HCT116 (cell line): ENCODE data around the gene TNNC1. TPM values are rescaled to one million over a fixed set of nuclear protein-coding genes. Genes with fewer than 3 reads are reported as not detected.

Experiments used
- ATAC-seq: fragments of 200-7000 bp; cut with Tn5 transposase; 2 replicates; pipeline ENCODE4 v1.9.1; 2020; ENCODE audit warnings: mild to moderate bottlenecking, moderate library complexity
- BruUV-seq: library from RNA; stranded (reverse); fragments of 400-500 nt; replicated peaks from 2 replicates; lab custom pipeline; 2021; lab: Mats Ljungman, UMichigan
- CTCF ChIA-PET: fragments of 300-600 bp; sonication (Branson Sonifier 250); formaldehyde crosslinking; loops from one replicate; lab custom pipeline; 2021; ENCODE audit warnings: antibody characterized with exemption; lab: Charles Lee
- POLR2A ChIA-PET: fragments of 300-600, 350-600 bp; sonication (Branson Sonifier 250); formaldehyde crosslinking; loops from one replicate; lab custom pipeline; 2021; ENCODE audit warnings: antibody characterized with exemption; lab: Charles Lee
- RAD21 ChIA-PET, 2 experiments: fragments of 300-600 bp; sonication (Branson Sonifier 250); formaldehyde crosslinking; loops; one replicate each; lab custom pipeline; 2023; ENCODE audit warnings: low total read pairs in 2 of 2; ENCODE audit not compliant: uncharacterized antibody in 2 of 2, unreplicated experiment in 2 of 2, low non-redundant PET in 1 of 2; lab: Charles Lee
- DNase-seq: peaks from one replicate; pipeline ENCODE4 v3.0.0-alpha.2; 2010; ENCODE audit warnings: low read depth, low spot score
- H2AFZ ChIP-seq: fragments of 200-600 bp; shearing (Covaris generic), sonication (generic); 2 replicates; pipeline ENCODE4 v1.6.1; 2017; ENCODE audit warnings: low read depth, mixed run types, mixed read lengths, antibody characterized with exemption, low read length; ENCODE audit not compliant: poor library complexity, severe bottlenecking
- H3K27ac ChIP-seq: 2 replicates; pipeline ENCODE4 v1.5.1; 2012; ENCODE audit warnings: low read depth, low read length
- H3K27me3 ChIP-seq: fragments of 200-600 bp; sonication (generic); 2 replicates; pipeline ENCODE4 v1.6.1; 2016; ENCODE audit warnings: mixed run types, low read length, mixed read lengths; ENCODE audit not compliant: insufficient read depth
- H3K36me3 ChIP-seq, 2 experiments: fragments of 200-500 bp in 1 of 2; fragments of 200-600 bp in 1 of 2; sonication (Bioruptor generic) in 1 of 2; sonication (generic) in 1 of 2; 2 replicates each; pipeline versions ENCODE4 v1.5.1 to v1.6.1; 2014 to 2016; ENCODE audit warnings: low read length in 2 of 2, inconsistent platforms in 1 of 2, mixed read lengths in 1 of 2, mixed run types in 1 of 2; ENCODE audit not compliant: insufficient read depth in 2 of 2, control insufficient read depth in 1 of 2
- H3K4me1 ChIP-seq, 2 experiments: fragments of 200-600 bp in 1 of 2; sonication (generic) in 1 of 2; 2 replicates each; pipeline versions ENCODE4 v1.5.1 to v1.6.1; 2012 to 2017; ENCODE audit warnings: low read length in 2 of 2, inconsistent platforms in 1 of 2, mild to moderate bottlenecking in 1 of 2, mixed read lengths in 1 of 2, mixed run types in 1 of 2, moderate library complexity in 1 of 2; ENCODE audit not compliant: insufficient read depth in 2 of 2, control insufficient read depth in 1 of 2
- H3K4me2 ChIP-seq: fragments of 200-600 bp; sonication (generic); 2 replicates; pipeline ENCODE4 v1.6.1; 2017; ENCODE audit warnings: mixed run types, low read length, mixed read lengths
- H3K4me3 ChIP-seq, 2 experiments: fragments of 200-600 bp in 1 of 2; sonication (generic) in 1 of 2; replicated peaks in 1 of 2; 2 replicates each; pipeline ENCODE4 v1.5.1; 2011 to 2016; ENCODE audit warnings: low read length in 2 of 2, control low read depth in 1 of 2, low read depth in 1 of 2, mild to moderate bottlenecking in 1 of 2, mixed read lengths in 1 of 2, mixed run types in 1 of 2
- H3K79me2 ChIP-seq: fragments of 200-600 bp; sonication (generic); 2 replicates; pipeline ENCODE4 v1.6.1; 2017; ENCODE audit warnings: mild to moderate bottlenecking, mixed run types, low read length, moderate library complexity, mixed read lengths; ENCODE audit not compliant: insufficient read depth
- H3K9ac ChIP-seq: fragments of 200-600 bp; sonication (generic); 2 replicates; pipeline ENCODE4 v1.6.1; 2016; ENCODE audit warnings: low read length, mixed read lengths
- H3K9me2 ChIP-seq: fragments of 200-600 bp; sonication (generic), shearing (Covaris generic); 2 replicates; pipeline ENCODE4 v1.6.1; 2017; ENCODE audit warnings: mixed run types, mild to moderate bottlenecking, moderate library complexity; ENCODE audit not compliant: insufficient read depth
- H3K9me3 ChIP-seq, 2 experiments: fragments of 200-500 bp in 1 of 2; fragments of 200-600 bp in 1 of 2; sonication (Bioruptor generic) in 1 of 2; sonication (generic) in 1 of 2; 2 replicates each; pipeline ENCODE4 v1.6.1; 2014 to 2017; ENCODE audit warnings: low read length in 2 of 2, mixed read lengths in 2 of 2, inconsistent platforms in 1 of 2, low read depth in 1 of 2, mild to moderate bottlenecking in 1 of 2, mixed run types in 1 of 2, moderate library complexity in 1 of 2; ENCODE audit not compliant: control insufficient read depth in 1 of 2, insufficient read depth in 1 of 2
- H4K20me1 ChIP-seq: fragments of 200-600 bp; sonication (generic), shearing (Covaris generic); 2 replicates; pipeline ENCODE4 v1.6.1; 2017; ENCODE audit warnings: mixed run types, mild to moderate bottlenecking, moderate library complexity; ENCODE audit not compliant: insufficient read depth
- ATF3 ChIP-seq: IDR thresholded peaks from 2 replicates; pipeline ENCODE4 v1.6.1; 2012
- CEBPB ChIP-seq: IDR thresholded peaks from 2 replicates; pipeline ENCODE4 v1.6.1; 2012; ENCODE audit warnings: low read depth
- EGR1 ChIP-seq: IDR thresholded peaks from 2 replicates; pipeline ENCODE4 v1.6.1; 2012; ENCODE audit warnings: low read depth
- ELF1 ChIP-seq: IDR thresholded peaks from 2 replicates; pipeline ENCODE4 v1.6.1; 2012; ENCODE audit warnings: low read depth, borderline replicate concordance
- EZH2 ChIP-seq: fragments of 200-600 bp; sonication (generic); IDR thresholded peaks from 2 replicates; pipeline ENCODE4 v1.6.1; 2017; ENCODE audit warnings: antibody characterized with exemption, mixed run types
- MAX ChIP-seq: IDR thresholded peaks from 2 replicates; pipeline ENCODE4 v1.6.1; 2012
- POLR2A ChIP-seq: IDR thresholded peaks from 2 replicates; pipeline ENCODE4 v1.7.0; 2011; ENCODE audit warnings: borderline replicate concordance; ENCODE audit not compliant: insufficient read depth, insufficient read length; ENCODE audit errors: extremely low read depth
- POLR2AphosphoS5 ChIP-seq: IDR thresholded peaks from 2 replicates; pipeline ENCODE4 v1.6.1; 2011; ENCODE audit warnings: mild to moderate bottlenecking, low read depth, low read length, moderate library complexity
- REST ChIP-seq: IDR thresholded peaks from 2 replicates; pipeline ENCODE4 v1.6.1; 2012; ENCODE audit warnings: low read depth
- SRF ChIP-seq: IDR thresholded peaks from 2 replicates; pipeline ENCODE4 v1.6.1; 2012; ENCODE audit warnings: low read depth
- TCF7L2 ChIP-seq: IDR thresholded peaks from 2 replicates; pipeline ENCODE4 v1.7.0; 2011; ENCODE audit warnings: borderline replicate concordance, inconsistent platforms; ENCODE audit not compliant: insufficient read depth, insufficient read length; ENCODE audit errors: extremely low read depth
- ZFX ChIP-seq: fragments of 450-650 bp; IDR thresholded peaks from 2 replicates; pipeline ENCODE4 v1.6.1; 2017
- ZNF274 ChIP-seq: fragments of 200-500 bp; sonication (Bioruptor generic); IDR thresholded peaks from 2 replicates; pipeline ENCODE4 v1.6.1; 2014; ENCODE audit warnings: mild to moderate bottlenecking, low read depth, low read length, inconsistent platforms
- intact Hi-C: fragments of 100-400 bp; cut with micrococcal nuclease; formaldehyde crosslinking; loops from 2 replicates; pipeline ENCODE4 v1.10.0; 2022
- total RNA-seq: library from RNA; stranded (reverse); gene quantifications from one replicate; pipeline ENCODE4 v1.2.1, GENCODE V29; 2021; ENCODE audit not compliant: unreplicated experiment

Gene TNNC1
- total RNA-seq, 1 experiment from 2014 or later = 2.2 TPM

GRCh38 chr3:52435246-52436101 lies 18.4 kb downstream of the TNNC1 start:
- CTCF ChIA-PET = no interaction called here
- Histone ChIP-seq H3K27ac (no peak overlapping the region), H3K79me2 (no peaks in the 10 kb centered on the region), H3K27me3 (no peaks in the 10 kb centered on the region), H3K9me3 (no peaks in the 10 kb centered on the region), H3K36me3 (no peaks in the 10 kb centered on the region), H2AFZ (no peak overlapping the region), H4K20me1 (no peaks in the 10 kb centered on the region), H3K9me2 (no peaks in the 10 kb centered on the region), H3K4me3 (no peak overlapping the region), H3K9ac (no peak overlapping the region), H3K4me2 (no peak overlapping the region), H3K4me1 (no peaks in the 10 kb centered on the region)
- ATAC-seq = no peak
- POLR2A ChIA-PET = no interaction called here
- TF ChIP-seq MAX (no peak), POLR2AphosphoS5 (no peak), CEBPB (no peak), ZNF274 (no peak), REST (no peak), ZFX (no peak), SRF (no peak), EZH2 (no peak), ELF1 (no peak), POLR2A (no peak), EGR1 (no peak), ATF3 (no peak), TCF7L2 (no peak)
- intact Hi-C loops = no loop called here
- no peak for DNase-seq
- RAD21 ChIA-PET = no interaction called here
- no TSS peak for BruUV-seq
